Osteoblast (primary cell): Measurements from ENCODE around the gene HES2. TPM values are rescaled to one million over a fixed set of nuclear protein-coding genes. Genes with fewer than 3 reads are reported as not detected.
"Not testable (repeated sequence)": the region's sequence is repeated elsewhere in the genome, so short reads cannot be mapped to it uniquely, and the experiment has no call there.

Experiments used
- DNase-seq: peaks from one replicate; pipeline ENCODE4 v3.0.0; 2011; ENCODE audit warnings: low spot score, mixed read lengths; ENCODE audit not compliant: insufficient read length; ENCODE audit errors: missing footprints
- H2AFZ ChIP-seq: 2 replicates; pipeline ENCODE4 v1.6.0; 2011; ENCODE audit warnings: mild to moderate bottlenecking, low read length
- H3K27ac ChIP-seq: 2 replicates; pipeline ENCODE4 v1.5.1; 2011; ENCODE audit warnings: mild to moderate bottlenecking, low read depth, low read length, moderate library complexity
- H3K27me3 ChIP-seq: 2 replicates; pipeline ENCODE4 v1.6.0; 2012; ENCODE audit warnings: mild to moderate bottlenecking, control low read depth, inconsistent platforms, low read length, moderate library complexity; ENCODE audit not compliant: insufficient read depth
- H3K36me3 ChIP-seq: 2 replicates; pipeline ENCODE4 v1.5.1; 2011; ENCODE audit warnings: mild to moderate bottlenecking, low read length, control low read depth, moderate library complexity; ENCODE audit not compliant: insufficient read depth
- H3K4me1 ChIP-seq: 2 replicates; pipeline ENCODE4 v1.5.1; 2011; ENCODE audit warnings: mild to moderate bottlenecking, low read length, control low read depth, moderate library complexity; ENCODE audit not compliant: insufficient read depth
- H3K4me2 ChIP-seq: 2 replicates; pipeline ENCODE4 v1.6.0; 2011; ENCODE audit warnings: mild to moderate bottlenecking, low read length; ENCODE audit not compliant: insufficient read depth
- H3K4me3 ChIP-seq: fragments of 200-600 bp; sonication (generic); 3 replicates; pipeline ENCODE4 v1.5.1; 2012; ENCODE audit warnings: mild to moderate bottlenecking, low read length, inconsistent platforms; ENCODE audit not compliant: insufficient read depth
- H3K79me2 ChIP-seq: 2 replicates; pipeline ENCODE4 v1.6.0; 2012; ENCODE audit warnings: mild to moderate bottlenecking, low read length, control low read depth, inconsistent platforms; ENCODE audit not compliant: insufficient read depth
- H3K9me3 ChIP-seq: 2 replicates; pipeline ENCODE4 v1.5.1; 2011; ENCODE audit warnings: low read depth, low read length, control low read depth
- H4K20me1 ChIP-seq: 2 replicates; pipeline ENCODE4 v1.6.0; 2012; ENCODE audit warnings: mild to moderate bottlenecking, low read length, control low read depth; ENCODE audit not compliant: insufficient read depth
- total RNA-seq: library from RNA; depleted of rRNA; stranded (reverse); fragments of >200 nt; gene quantifications from 2 replicates; pipeline ENCODE4 v1.2.3, GENCODE V29; 2012
- TF ChIP-seq, protein P1 (sequence below): IDR thresholded peaks from 2 replicates; pipeline ENCODE4 v1.5.1; 2011; ENCODE audit warnings: mild to moderate bottlenecking, low read depth, low read length, moderate library complexity; ENCODE audit errors: extremely low read depth

HES2 gene
- total RNA-seq, 1 donor = not detected

DNA sequence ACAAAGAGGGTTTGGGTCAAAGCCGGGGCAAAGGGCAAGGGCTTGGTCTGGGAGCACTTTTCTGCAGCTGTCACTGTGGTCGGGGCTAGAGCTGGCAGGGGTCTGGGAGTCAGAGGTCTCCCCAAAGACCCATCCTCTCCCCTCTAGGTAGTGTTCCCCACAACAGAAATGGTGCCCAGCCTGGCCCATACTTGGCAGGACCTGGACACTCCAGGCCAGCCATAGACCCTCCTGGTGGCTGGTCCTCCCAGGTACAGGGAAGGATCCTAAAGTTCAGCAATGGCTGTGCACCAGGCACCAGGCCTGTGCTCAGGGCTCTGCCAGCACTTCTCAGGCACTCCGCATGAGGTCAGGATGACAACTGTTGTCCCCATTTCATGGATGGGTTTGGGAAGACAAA lies 15.8 kb upstream of the HES2 start:
- Histone ChIP-seq H4K20me1 (no peaks in the 10 kb centered on the region), H3K27ac (no peak overlapping the region), H3K36me3 (no peaks in the 10 kb centered on the region), H3K4me3 (no peak overlapping the region), H3K4me2 (no peak overlapping the region), H3K4me1 (no peaks in the 10 kb centered on the region), H3K27me3 (peaks cover 6% of the 10 kb centered on the region), H2AFZ (no peak overlapping the region), H3K79me2 (no peaks in the 10 kb centered on the region), H3K9me3 (no peaks in the 10 kb centered on the region)
- TF ChIP-seq, protein P1, sequence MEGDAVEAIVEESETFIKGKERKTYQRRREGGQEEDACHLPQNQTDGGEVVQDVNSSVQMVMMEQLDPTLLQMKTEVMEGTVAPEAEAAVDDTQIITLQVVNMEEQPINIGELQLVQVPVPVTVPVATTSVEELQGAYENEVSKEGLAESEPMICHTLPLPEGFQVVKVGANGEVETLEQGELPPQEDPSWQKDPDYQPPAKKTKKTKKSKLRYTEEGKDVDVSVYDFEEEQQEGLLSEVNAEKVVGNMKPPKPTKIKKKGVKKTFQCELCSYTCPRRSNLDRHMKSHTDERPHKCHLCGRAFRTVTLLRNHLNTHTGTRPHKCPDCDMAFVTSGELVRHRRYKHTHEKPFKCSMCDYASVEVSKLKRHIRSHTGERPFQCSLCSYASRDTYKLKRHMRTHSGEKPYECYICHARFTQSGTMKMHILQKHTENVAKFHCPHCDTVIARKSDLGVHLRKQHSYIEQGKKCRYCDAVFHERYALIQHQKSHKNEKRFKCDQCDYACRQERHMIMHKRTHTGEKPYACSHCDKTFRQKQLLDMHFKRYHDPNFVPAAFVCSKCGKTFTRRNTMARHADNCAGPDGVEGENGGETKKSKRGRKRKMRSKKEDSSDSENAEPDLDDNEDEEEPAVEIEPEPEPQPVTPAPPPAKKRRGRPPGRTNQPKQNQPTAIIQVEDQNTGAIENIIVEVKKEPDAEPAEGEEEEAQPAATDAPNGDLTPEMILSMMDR = no peak
- no peak for DNase-seq

DNA sequence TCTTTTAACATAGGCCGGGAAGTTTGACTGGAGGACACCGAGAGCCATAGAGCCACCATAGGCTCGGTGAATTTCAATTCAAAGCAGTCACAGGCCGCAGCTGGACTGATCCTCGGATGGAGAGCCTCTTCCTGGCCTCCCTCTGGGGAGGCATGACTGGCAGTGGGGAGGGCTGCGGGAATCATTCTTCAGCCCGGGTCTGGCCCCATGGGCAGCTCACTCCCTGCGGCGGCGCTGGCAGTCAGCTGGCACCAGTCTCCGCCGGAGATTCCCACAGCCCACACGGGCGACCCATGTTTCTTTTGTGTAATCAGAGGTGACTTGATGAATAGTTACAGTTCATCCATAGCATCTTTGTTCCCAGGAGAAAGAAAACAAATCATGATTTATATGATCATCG lies 15.4 kb upstream of the HES2 start:
- H3K27me3 ChIP-seq = peaks cover 10% of the 10 kb centered on the region
- no peak overlapping the region for H3K4me2 ChIP-seq
- no peak overlapping the region for H3K27ac ChIP-seq
- H3K4me3 ChIP-seq = no peak overlapping the region
- no peak overlapping the region for H2AFZ ChIP-seq
- no peak for DNase-seq
- H3K36me3 ChIP-seq = no peaks in the 10 kb centered on the region
- no peaks in the 10 kb centered on the region for H3K79me2 ChIP-seq
- TF ChIP-seq, protein P1 = no peak
- no peaks in the 10 kb centered on the region for H4K20me1 ChIP-seq
- H3K9me3 ChIP-seq = no peaks in the 10 kb centered on the region
- H3K4me1 ChIP-seq = no peaks in the 10 kb centered on the region

DNA sequence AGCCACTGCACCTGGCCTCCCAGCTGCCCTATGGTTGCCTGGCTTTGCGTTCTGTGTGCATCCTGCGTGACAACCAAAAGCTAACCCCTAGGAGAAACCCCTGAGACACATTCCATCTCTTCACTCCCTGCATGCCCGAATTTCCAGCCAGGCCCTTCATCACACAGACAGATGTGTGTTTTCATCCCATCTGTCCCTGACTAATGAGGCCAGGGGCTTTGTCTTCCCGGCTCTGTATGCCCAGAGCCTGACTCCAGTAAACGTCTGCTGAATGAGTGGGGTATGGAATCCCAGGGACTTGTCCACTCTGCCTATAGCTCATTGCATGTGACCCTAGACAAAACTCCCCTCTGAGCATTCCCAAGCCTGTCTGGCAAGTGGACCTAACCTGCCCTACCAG lies 14.5 kb upstream of the HES2 start:
- Histone ChIP-seq H2AFZ (no peak overlapping the region), H3K9me3 (no peaks in the 10 kb centered on the region), H4K20me1 (no peaks in the 10 kb centered on the region), H3K4me1 (no peaks in the 10 kb centered on the region), H3K4me2 (no peak overlapping the region), H3K4me3 (no peak overlapping the region), H3K36me3 (no peaks in the 10 kb centered on the region), H3K27ac (no peak overlapping the region), H3K27me3 (peaks cover 13% of the 10 kb centered on the region), H3K79me2 (no peaks in the 10 kb centered on the region)
- TF ChIP-seq, protein P1 = no peak
- DNase-seq = no peak

DNA sequence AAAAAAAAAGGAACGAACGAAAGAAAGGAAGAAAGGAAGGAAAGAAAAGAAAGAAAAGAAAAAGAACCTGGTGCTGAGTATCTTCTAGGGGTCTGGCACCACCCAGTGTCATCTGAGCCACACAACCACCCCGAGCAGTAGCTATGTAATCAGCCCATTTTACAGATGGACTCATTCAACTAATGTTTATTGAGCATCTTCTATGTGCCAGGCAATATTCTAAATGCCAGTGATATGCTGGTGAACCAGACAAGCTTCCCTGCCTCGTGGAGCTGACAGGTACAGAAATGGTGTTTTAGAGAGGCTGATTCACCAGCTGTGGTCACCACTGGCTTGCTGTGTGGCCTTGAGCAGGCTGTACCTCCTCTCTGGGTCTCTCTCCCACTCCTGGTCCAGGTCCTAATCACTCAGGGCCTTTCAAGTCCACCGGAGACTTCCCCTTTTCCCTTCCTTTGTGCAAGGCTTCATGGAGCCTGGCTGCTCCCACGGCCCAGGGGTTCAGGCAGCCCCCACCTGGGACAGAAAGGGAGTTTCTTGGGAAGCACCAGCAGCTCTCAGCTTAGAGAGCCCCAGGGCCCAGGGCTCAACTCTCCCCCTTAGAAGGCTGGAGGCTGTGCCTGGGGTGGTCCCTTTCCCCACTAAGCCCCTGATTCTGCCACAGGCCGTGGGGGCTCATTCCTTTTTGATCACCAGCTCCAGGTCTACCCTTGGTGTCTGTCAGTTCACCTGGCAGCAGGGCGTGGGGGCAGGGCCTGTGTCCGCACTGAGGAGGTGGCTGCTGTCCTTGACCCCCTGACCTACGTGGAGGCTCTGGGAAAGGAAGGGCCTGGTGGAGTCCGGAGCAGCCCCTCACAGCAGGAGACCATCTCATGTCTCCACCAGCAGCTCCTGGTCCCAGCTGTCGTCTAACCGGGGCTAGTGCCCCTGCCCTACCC lies 12.2 kb upstream of the HES2 start:
- H4K20me1 ChIP-seq, H3K4me1 ChIP-seq, H3K36me3 ChIP-seq, H3K79me2 ChIP-seq, H3K4me2 ChIP-seq, H3K27ac ChIP-seq, DNase-seq, H3K9me3 ChIP-seq, H3K4me3 ChIP-seq, H2AFZ ChIP-seq: not testable (repeated sequence)
- H3K27me3 ChIP-seq = peaks cover 18% of the 10 kb centered on the region

DNA sequence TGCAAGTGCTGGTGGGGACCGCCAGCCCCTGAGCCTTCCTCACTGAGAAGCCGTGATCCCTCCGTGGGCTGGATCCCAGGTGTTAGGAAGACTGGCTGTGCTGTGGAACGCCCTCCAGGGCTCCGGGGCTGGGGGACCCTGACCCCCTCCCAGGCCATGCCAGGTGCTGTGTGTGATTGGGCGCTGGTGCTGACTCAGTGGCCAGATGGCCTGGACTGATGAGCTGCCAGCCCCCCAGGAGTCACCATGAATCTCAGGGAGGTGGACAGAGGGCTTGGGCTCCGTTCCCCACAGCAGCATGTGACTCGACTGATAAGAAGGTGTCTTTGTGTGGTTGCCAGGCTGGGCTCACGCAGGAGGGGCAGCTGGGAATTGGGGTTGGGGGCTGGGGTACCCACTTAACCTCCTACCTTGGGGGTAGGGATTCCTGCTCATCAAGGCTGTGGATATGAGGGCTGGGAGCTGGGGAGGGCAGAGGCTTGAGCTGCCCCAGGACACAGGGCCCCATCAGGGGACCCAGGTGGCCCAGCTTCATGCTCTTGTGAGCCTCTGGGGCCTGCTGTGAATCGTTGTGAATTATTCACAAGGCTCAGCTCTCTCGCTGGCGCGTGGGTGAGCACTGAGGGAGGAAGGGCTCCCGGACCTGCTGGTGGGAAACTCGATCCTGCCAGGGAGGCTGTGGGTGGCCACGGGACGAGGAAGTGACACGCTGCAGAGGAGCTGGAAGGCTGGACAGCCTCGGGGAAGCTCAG lies 10.1 kb upstream of the HES2 start:
- not testable (repeated sequence) for H3K4me2 ChIP-seq, DNase-seq, H3K4me1 ChIP-seq, H3K36me3 ChIP-seq, H3K79me2 ChIP-seq, H3K9me3 ChIP-seq, H3K4me3 ChIP-seq, H4K20me1 ChIP-seq, H2AFZ ChIP-seq, H3K27ac ChIP-seq
- peaks cover 38% of the 10 kb centered on the region for H3K27me3 ChIP-seq

DNA sequence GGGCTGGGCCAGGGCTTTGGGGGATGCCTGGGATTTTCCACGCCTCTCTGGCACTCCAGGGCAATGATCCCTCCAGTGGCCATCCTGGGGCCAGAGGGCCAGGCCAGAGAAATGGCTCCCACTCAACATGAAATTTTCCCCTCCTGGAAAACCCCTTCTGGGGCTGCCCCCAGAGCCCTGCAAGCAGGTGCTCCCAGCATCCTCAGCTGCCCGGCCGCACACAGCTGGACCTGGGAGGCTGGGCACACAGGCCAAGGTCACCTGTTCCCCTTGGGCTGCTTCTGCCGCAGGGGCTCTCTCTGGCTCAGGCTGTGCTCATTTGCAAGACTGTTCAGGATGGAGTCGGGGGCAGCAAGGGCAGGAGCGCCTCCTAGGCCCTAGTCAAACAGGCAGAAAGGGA lies 8.7 kb upstream of the HES2 start:
- not testable (repeated sequence) for H4K20me1 ChIP-seq, H2AFZ ChIP-seq, H3K79me2 ChIP-seq, DNase-seq, H3K9me3 ChIP-seq, H3K4me1 ChIP-seq, H3K36me3 ChIP-seq, H3K4me3 ChIP-seq, H3K27ac ChIP-seq, H3K4me2 ChIP-seq
- H3K27me3 ChIP-seq = peaks cover 51% of the 10 kb centered on the region
